A673 (cell line): ENCODE results near the gene ALG14.

Source experiments
- EZH2 ChIP-seq: fragments of 200-600 bp; sonication (generic); IDR thresholded peaks from 2 replicates; pipeline ENCODE4 v1.6.1; 2017; ENCODE audit warnings: borderline replicate concordance, low read depth, mild to moderate bottlenecking, mixed read lengths, antibody characterized with exemption, low read length; ENCODE audit not compliant: poor library complexity, severe bottlenecking
- TF ChIP-seq, protein P1 (sequence below): fragments of 300-800, 200-600 bp; sonication (generic); conservative IDR thresholded peaks from 2 replicates; pipeline ENCODE4 v1.5.1; 2017; ENCODE audit warnings: low read depth, mild to moderate bottlenecking, antibody characterized with exemption, low read length, moderate library complexity, mixed read lengths

DNA sequence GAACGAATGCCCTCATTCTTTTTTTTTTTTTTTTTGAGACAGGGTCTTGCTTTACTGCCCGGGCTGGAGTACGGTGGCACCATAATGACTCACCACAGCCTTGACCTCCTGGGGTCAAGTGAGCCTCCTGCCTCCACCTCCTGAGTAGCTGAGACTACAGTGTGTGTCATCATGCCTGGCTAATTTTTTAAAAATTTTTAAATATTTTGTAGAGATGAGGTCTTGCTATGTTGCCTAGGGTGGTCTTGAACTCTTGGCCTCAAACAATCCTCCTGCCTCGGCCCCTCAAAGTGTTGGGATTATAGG lies 69.4 kb downstream of the ALG14 start:
- TF ChIP-seq EZH2: no peak
- TF ChIP-seq, protein P1, sequence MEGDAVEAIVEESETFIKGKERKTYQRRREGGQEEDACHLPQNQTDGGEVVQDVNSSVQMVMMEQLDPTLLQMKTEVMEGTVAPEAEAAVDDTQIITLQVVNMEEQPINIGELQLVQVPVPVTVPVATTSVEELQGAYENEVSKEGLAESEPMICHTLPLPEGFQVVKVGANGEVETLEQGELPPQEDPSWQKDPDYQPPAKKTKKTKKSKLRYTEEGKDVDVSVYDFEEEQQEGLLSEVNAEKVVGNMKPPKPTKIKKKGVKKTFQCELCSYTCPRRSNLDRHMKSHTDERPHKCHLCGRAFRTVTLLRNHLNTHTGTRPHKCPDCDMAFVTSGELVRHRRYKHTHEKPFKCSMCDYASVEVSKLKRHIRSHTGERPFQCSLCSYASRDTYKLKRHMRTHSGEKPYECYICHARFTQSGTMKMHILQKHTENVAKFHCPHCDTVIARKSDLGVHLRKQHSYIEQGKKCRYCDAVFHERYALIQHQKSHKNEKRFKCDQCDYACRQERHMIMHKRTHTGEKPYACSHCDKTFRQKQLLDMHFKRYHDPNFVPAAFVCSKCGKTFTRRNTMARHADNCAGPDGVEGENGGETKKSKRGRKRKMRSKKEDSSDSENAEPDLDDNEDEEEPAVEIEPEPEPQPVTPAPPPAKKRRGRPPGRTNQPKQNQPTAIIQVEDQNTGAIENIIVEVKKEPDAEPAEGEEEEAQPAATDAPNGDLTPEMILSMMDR: no peak
